Measurements from ENCODE around the gene ADAMTS5.

Gene ADAMTS5

GRCh38 chr21:26935977-26936376 lies 30.9 kb downstream of the ADAMTS5 start:
- no peak overlapping the region for H3K4me3 ChIP-seq (ENCODE audit: low read length)
- TF ChIP-seq ZNF274 (IDR thresholded peaks at IDR 0.05; ENCODE audit: low read depth, low read length), result no peak

- no peak overlapping the region for H3K4me3 ChIP-seq (ENCODE audit: low read length)
- no peak for TF ChIP-seq ZNF274 (IDR thresholded peaks at IDR 0.05; ENCODE audit: low read depth, low read length)
Observed at GRCh38 chr21:26934383-26934782, 32.5 kb downstream of the ADAMTS5 start.

GRCh38 chr21:26933448-26933847 lies 33.4 kb downstream of the ADAMTS5 start:
- H3K4me3 ChIP-seq (ENCODE audit: low read length), result no peak overlapping the region
- no peak for TF ChIP-seq ZNF274 (IDR thresholded peaks at IDR 0.05; ENCODE audit: low read depth, low read length)

- no peak overlapping the region for H3K4me3 ChIP-seq (ENCODE audit: low read length)
- TF ChIP-seq ZNF274 (IDR thresholded peaks at IDR 0.05; ENCODE audit: low read depth, low read length), result no peak
Observed at GRCh38 chr21:26925636-26926035, 41.3 kb downstream of the ADAMTS5 start.

GRCh38 chr21:26925122-26925521 lies 41.8 kb downstream of the ADAMTS5 start:
- H3K4me3 ChIP-seq (ENCODE audit: low read length), result no peak overlapping the region
- no peak for TF ChIP-seq ZNF274 (IDR thresholded peaks at IDR 0.05; ENCODE audit: low read depth, low read length)

- H3K4me3 ChIP-seq (ENCODE audit: low read length), result no peak overlapping the region
- no peak for TF ChIP-seq ZNF274 (IDR thresholded peaks at IDR 0.05; ENCODE audit: low read depth, low read length)
Observed at GRCh38 chr21:26923986-26924385, 42.9 kb downstream of the ADAMTS5 start.

GRCh38 chr21:26920055-26920454 lies 46.8 kb downstream of the ADAMTS5 start:
- no peak for TF ChIP-seq ZNF274 (IDR thresholded peaks at IDR 0.05; ENCODE audit: low read depth, low read length)
- no peak overlapping the region for H3K4me3 ChIP-seq (ENCODE audit: low read length)

- no peak for TF ChIP-seq ZNF274 (IDR thresholded peaks at IDR 0.05; ENCODE audit: low read depth, low read length)
- no peak overlapping the region for H3K4me3 ChIP-seq (ENCODE audit: low read length)
Observed at GRCh38 chr21:26918323-26919079, 48.4 kb downstream of the ADAMTS5 start.

GRCh38 chr21:26916799-26917198 lies 50.1 kb downstream of the ADAMTS5 start:
- H3K4me3 ChIP-seq (ENCODE audit: low read length), result no peak overlapping the region
- no peak for TF ChIP-seq ZNF274 (IDR thresholded peaks at IDR 0.05; ENCODE audit: low read depth, low read length)

GRCh38 chr21:26914557-26914956 lies 52.3 kb downstream of the ADAMTS5 start:
- TF ChIP-seq ZNF274 (IDR thresholded peaks at IDR 0.05; ENCODE audit: low read depth, low read length), result no peak
- H3K4me3 ChIP-seq (ENCODE audit: low read length), result no peak overlapping the region

- H3K4me3 ChIP-seq (ENCODE audit: low read length), result no peak overlapping the region
- no peak for TF ChIP-seq ZNF274 (IDR thresholded peaks at IDR 0.05; ENCODE audit: low read depth, low read length)
Observed at GRCh38 chr21:26912466-26912865, 54.4 kb downstream of the ADAMTS5 start.

GRCh38 chr21:26909972-26910371 lies 56.9 kb downstream of the ADAMTS5 start:
- TF ChIP-seq ZNF274 (IDR thresholded peaks at IDR 0.05; ENCODE audit: low read depth, low read length), result no peak
- H3K4me3 ChIP-seq (ENCODE audit: low read length), result no peak overlapping the region

GRCh38 chr21:26900980-26901379 lies 65.9 kb downstream of the ADAMTS5 start:
- no peak overlapping the region for H3K4me3 ChIP-seq (ENCODE audit: low read length)
- no peak for TF ChIP-seq ZNF274 (IDR thresholded peaks at IDR 0.05; ENCODE audit: low read depth, low read length)

GRCh38 chr21:26892151-26892550 lies 74.7 kb downstream of the ADAMTS5 start:
- no peak overlapping the region for H3K4me3 ChIP-seq (ENCODE audit: low read length)
- TF ChIP-seq ZNF274 (IDR thresholded peaks at IDR 0.05; ENCODE audit: low read depth, low read length), result no peak

- no peak for TF ChIP-seq ZNF274 (IDR thresholded peaks at IDR 0.05; ENCODE audit: low read depth, low read length)
- no peak overlapping the region for H3K4me3 ChIP-seq (ENCODE audit: low read length)
Observed at GRCh38 chr21:26888931-26889330, 78.0 kb downstream of the ADAMTS5 start.

GRCh38 chr21:26888256-26888655 lies 78.6 kb downstream of the ADAMTS5 start:
- TF ChIP-seq ZNF274 (IDR thresholded peaks at IDR 0.05; ENCODE audit: low read depth, low read length), result no peak
- H3K4me3 ChIP-seq (ENCODE audit: low read length), result no peak overlapping the region
